SH-SY5Y (cell line): ENCODE results near the gene ANXA11.

ENCODE experiments used
- GATA2 ChIP-seq: IDR thresholded peaks from 2 replicates; pipeline ENCODE4 v1.6.1; 2011; ENCODE audit warnings: mild to moderate bottlenecking, low read depth, low read length
- GATA3 ChIP-seq: IDR thresholded peaks from 2 replicates; pipeline ENCODE4 v1.6.1; 2011; ENCODE audit warnings: low read depth, mild to moderate bottlenecking, low read length, moderate library complexity

Gene ANXA11

DNA sequence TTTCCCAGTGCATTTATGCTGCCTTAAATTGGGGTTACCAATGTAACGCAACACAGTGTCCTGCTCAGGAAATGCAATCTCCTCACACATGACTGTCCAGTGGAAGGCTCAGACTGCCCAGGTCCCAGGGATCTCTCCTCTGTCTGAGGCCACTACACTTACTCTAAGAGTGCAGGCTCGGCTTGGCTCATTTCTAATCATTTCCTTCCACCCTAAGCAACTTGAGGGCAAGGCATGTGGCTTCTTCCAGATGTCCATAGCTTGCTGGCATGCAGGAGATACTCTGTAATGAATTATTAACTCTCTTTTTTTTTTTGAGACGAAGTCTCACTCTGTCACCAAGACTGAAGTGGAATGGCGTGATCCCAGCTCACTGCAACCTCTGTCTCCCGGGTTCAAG lies 49.1 kb downstream of the ANXA11 start:
- TF ChIP-seq GATA2, result no peak
- TF ChIP-seq GATA3, result no peak

GRCh38 chr10:80155696-80156215 lies 49.6 kb downstream of the ANXA11 start:
- TF ChIP-seq GATA3 (no peak), GATA2 (no peak)

- TF ChIP-seq GATA2 (no peak), GATA3 (no peak)
These were observed 50.2 kb downstream of the ANXA11 start for GRCh38 chr10:80154978-80155695.

DNA sequence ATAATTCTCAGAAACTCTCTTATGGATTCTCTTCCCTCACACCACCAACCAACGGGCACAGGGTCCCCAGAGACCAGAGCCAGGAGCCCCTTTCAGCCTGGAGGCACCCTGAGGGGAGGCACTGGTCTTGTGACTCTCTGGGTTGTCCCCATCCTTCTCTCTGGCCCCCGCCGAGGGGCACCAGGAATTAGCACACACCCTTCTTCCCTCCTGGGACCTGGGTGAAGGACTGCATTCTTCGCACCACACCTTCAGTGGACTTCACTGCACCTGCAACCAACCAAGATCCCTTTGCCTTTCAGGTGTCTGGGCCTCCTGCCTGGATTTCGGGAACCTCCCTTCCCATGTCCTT lies 50.7 kb downstream of the ANXA11 start:
- TF ChIP-seq GATA2 (no peak), GATA3 (no peak)

GRCh38 chr10:80153460-80153859 lies 51.9 kb downstream of the ANXA11 start:
- TF ChIP-seq GATA3 (no peak), GATA2 (no peak)

- TF ChIP-seq GATA3 (no peak), GATA2 (no peak)
These were observed 52.5 kb downstream of the ANXA11 start for GRCh38 chr10:80152820-80153219.

- TF ChIP-seq GATA2 (no peak), GATA3 (no peak)
These were observed 55.2 kb downstream of the ANXA11 start for GRCh38 chr10:80150172-80150571.

DNA sequence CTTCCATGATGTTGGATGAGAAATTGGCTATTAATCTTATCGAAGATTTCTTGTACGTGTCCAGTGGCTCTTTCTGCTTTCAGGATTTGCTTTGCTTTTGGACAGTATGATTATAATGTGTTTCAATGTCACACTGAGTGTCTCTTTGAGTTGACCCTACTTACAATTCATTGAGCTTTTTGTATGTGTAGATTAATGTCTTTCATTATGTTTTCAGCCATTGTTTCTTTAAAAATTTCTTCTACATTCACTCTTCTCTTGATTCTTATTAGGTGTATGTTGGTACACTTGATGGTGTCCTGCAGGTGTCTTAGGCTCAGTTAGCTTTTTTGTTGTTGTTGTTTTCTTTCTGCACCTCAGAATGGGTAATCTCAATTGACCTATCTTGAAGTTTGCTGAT lies 56.2 kb downstream of the ANXA11 start:
- TF ChIP-seq GATA3 (no peak), GATA2 (no peak)

GRCh38 chr10:80148166-80148805 lies 57.1 kb downstream of the ANXA11 start:
- no peak for TF ChIP-seq GATA3
- TF ChIP-seq GATA2, result no peak

DNA sequence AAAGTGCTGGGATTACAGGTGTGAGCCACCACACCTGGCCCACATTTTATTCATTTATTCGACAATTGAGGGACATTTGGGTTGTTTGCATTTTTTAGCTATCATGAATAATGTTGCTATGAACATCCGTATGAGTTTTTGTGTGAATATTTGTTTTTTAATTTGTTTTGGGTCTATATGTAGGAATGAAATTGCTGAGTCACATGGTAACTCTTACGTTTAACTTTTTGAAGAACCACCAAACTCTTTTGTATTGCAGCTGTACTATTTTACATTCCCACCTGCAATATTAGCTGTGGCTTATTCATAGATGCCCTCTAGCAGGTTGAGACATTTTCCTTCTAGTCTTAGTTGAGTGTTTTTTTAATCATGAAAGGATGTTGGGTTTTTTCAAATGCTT lies 58.4 kb downstream of the ANXA11 start:
- TF ChIP-seq GATA3, result no peak
- no peak for TF ChIP-seq GATA2

DNA sequence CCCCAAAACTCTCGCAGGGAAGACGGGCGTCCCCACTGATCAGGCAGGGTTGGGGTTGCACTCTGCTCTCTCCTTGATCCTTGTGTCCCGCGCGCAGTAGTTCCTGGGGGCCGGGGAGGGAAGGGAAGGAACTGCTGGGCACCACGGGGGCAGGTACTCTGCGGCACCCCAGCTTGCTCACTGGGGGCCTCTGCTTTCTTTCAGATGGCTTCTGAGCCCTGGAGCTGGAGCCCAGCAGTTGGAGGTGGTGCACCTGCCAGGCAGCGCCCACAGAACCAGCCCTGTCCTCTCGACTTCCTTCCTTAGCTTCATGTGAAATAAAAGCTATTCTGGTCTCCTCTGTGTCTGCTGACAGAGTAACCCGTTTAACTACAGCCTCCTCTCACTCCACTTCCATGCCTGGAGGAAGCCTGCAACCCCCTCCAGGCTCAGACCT lies 60.6 kb downstream of the ANXA11 start:
- no peak for TF ChIP-seq GATA3
- no peak for TF ChIP-seq GATA2

- TF ChIP-seq GATA3 (no peak), GATA2 (no peak)
These were observed 61.2 kb downstream of the ANXA11 start for GRCh38 chr10:80144067-80144695.

- TF ChIP-seq GATA2, result no peak
These were observed 63.5 kb downstream of the ANXA11 start for GRCh38 chr10:80141696-80142460.

- no peak for TF ChIP-seq GATA2
These were observed 65.1 kb downstream of the ANXA11 start for GRCh38 chr10:80140251-80140650.
